HCT116 (cell line): ENCODE results near the gene KLHL15.

Experiments used
- CTCF ChIP-seq, 3 experiments: fragments of 200-600 bp in 1 of 3; sonication (generic) in 1 of 3; IDR thresholded peaks in 2 of 3; conservative IDR thresholded peaks in 1 of 3; 2 replicates each; pipeline ENCODE4 v1.5.1; 2012 to 2017; ENCODE audit warnings: low read depth in 2 of 3, low read length in 2 of 3, antibody characterized with exemption in 1 of 3, borderline replicate concordance in 1 of 3, control low read depth in 1 of 3, mild to moderate bottlenecking in 1 of 3, mixed read lengths in 1 of 3, mixed run types in 1 of 3, moderate library complexity in 1 of 3; ENCODE audit not compliant: insufficient read depth in 1 of 3
- RAD21 ChIP-seq: IDR thresholded peaks from 2 replicates; pipeline ENCODE4 v1.6.1; 2012; ENCODE audit warnings: low read depth, mild to moderate bottlenecking
- REST ChIP-seq: IDR thresholded peaks from 2 replicates; pipeline ENCODE4 v1.6.1; 2012; ENCODE audit warnings: low read depth
- SIN3A ChIP-seq: IDR thresholded peaks from 2 replicates; pipeline ENCODE4 v1.6.1; 2012; ENCODE audit warnings: low read depth
- YY1 ChIP-seq: IDR thresholded peaks from 2 replicates; pipeline ENCODE4 v1.6.1; 2011; ENCODE audit warnings: low read length, low read depth, moderate library complexity, mild to moderate bottlenecking; ENCODE audit not compliant: insufficient replicate concordance; ENCODE audit errors: extremely low read depth
- ZNF274 ChIP-seq: fragments of 200-500 bp; sonication (Bioruptor generic); IDR thresholded peaks from 2 replicates; pipeline ENCODE4 v1.6.1; 2014; ENCODE audit warnings: mild to moderate bottlenecking, low read depth, low read length, inconsistent platforms

DNA sequence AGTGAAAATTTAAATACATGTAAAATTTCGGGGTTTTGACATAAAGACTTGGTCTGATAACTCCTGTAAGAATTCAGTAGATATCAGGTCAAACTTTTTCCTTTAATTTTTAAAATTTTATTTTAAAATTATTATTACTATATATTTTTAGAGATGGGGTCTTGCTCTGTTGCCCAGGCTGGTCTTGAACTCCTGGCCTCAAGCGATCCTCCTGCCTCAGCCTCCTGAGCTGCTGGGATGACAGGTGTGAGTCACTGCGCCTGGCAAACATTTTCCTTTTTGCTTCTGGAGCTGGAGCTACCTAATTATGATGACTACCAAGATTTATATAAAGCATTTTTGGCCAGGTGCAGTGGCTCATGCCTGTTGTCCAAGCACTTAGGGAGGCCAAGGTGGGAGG, 37.3 kb downstream of the KLHL15 start:
- no peak for TF ChIP-seq CTCF (IDR thresholded peaks at IDR 0.05 in 2 of 3, conservative IDR thresholded peaks at IDR 0.05 in 1 of 3; ENCODE audit: borderline replicate concordance in 1 of 3, insufficient read depth in 1 of 3, low read depth in 2 of 3, low read length in 2 of 3)
- no peak for TF ChIP-seq YY1
- no peak for TF ChIP-seq RAD21
- TF ChIP-seq SIN3A, result no peak
- no peak for TF ChIP-seq REST
- no peak for TF ChIP-seq ZNF274
